Aorta (tissue), 5 donors: ENCODE measurements around the gene SHC2. TPM values are rescaled to one million over a fixed set of nuclear protein-coding genes. Genes with fewer than 3 reads are reported as not detected.

Experiments
- ATAC-seq: fragments of 200-7000 bp; cut with Tn5 transposase; one replicate; pipeline ENCODE4 v1.9.1; 2022; ENCODE audit warnings: moderate library complexity; ENCODE audit not compliant: low FRiP score
- DNase-seq, 2 donors: peaks; one replicate each; pipeline ENCODE4 v3.0.0-alpha.2; 2020
- H3K27ac ChIP-seq, 2 donors: one replicate each; pipeline ENCODE4 v1.5.1; 2013; ENCODE audit warnings: low read length in 2 of 2, mild to moderate bottlenecking in 2 of 2, moderate library complexity in 2 of 2, control low read depth in 1 of 2, inconsistent platforms in 1 of 2, low read depth in 1 of 2
- H3K27me3 ChIP-seq, 2 donors: one replicate each; pipeline ENCODE4 v1.6.1; 2013; ENCODE audit warnings: control low read depth in 1 of 2, low read length in 1 of 2, mild to moderate bottlenecking in 1 of 2, moderate library complexity in 1 of 2; ENCODE audit not compliant: insufficient read depth in 2 of 2, control insufficient read depth in 1 of 2
- H3K36me3 ChIP-seq, 2 donors: one replicate each; pipeline ENCODE4 v1.6.1; 2013; ENCODE audit warnings: control low read depth in 1 of 2, low read length in 1 of 2, mild to moderate bottlenecking in 1 of 2; ENCODE audit not compliant: insufficient read depth in 2 of 2, control insufficient read depth in 1 of 2
- H3K4me1 ChIP-seq, 2 donors: one replicate each; pipeline ENCODE4 v1.6.1; 2013; ENCODE audit warnings: low read length in 2 of 2, control low read depth in 1 of 2, mild to moderate bottlenecking in 1 of 2, moderate library complexity in 1 of 2; ENCODE audit not compliant: insufficient read depth in 2 of 2, control insufficient read depth in 1 of 2
- H3K4me3 ChIP-seq, 2 donors: one replicate each; pipeline ENCODE4 v1.5.1; 2013; ENCODE audit warnings: low read length in 2 of 2, control low read depth in 1 of 2, mild to moderate bottlenecking in 1 of 2
- H3K9me3 ChIP-seq: one replicate; pipeline ENCODE4 v1.6.1; 2013; ENCODE audit warnings: mild to moderate bottlenecking, low read length; ENCODE audit not compliant: control insufficient read depth
- WGBS, 2 donors: extraction: QIAGEN DNeasy Blood & Tissue Kit; methylation state at CpG; one replicate each; pipeline ENCODE4 v1.1.7; 2013; 5-methylcytosine and 5-hydroxymethylcytosine counted together
- intact Hi-C, 2 donors: fragments of 100-400 bp; cut with DNase I; formaldehyde crosslinking; loops; one replicate each; pipeline versions ENCODE4 v1.14.2 to v1.15.0; 2022
- polyA plus RNA-seq, 2 donors: library from polyadenylated mRNA; stranded (reverse); fragments of 200-250 nt; gene quantifications; one replicate each; pipeline ENCODE4 v1.2.3, GENCODE V29; 2013
- total RNA-seq, 2 donors: library from RNA; stranded (reverse); fragmentation: NEBNext Ultra II Directional; extraction: Animal tissue kit (Norgen Biotek cat#: 25700); gene quantifications; one replicate each; pipeline ENCODE4 v1.2.1, GENCODE V29; 2021
- donor health status: healthy with polysubstance abuse.
- donor health status: Bipolar disorder and iron deficiency.
- donor health status: DM: no; HTN: no; CAD: no.
- donor health status: DM: no; HTN: no; CAD: no.
- donor health status: DM: yes; HTN: yes; CAD: no.

Gene SHC2
- total and polyA plus RNA-seq, 4 donors = 7.3 to 31.4 (median 10.3) TPM

DNA sequence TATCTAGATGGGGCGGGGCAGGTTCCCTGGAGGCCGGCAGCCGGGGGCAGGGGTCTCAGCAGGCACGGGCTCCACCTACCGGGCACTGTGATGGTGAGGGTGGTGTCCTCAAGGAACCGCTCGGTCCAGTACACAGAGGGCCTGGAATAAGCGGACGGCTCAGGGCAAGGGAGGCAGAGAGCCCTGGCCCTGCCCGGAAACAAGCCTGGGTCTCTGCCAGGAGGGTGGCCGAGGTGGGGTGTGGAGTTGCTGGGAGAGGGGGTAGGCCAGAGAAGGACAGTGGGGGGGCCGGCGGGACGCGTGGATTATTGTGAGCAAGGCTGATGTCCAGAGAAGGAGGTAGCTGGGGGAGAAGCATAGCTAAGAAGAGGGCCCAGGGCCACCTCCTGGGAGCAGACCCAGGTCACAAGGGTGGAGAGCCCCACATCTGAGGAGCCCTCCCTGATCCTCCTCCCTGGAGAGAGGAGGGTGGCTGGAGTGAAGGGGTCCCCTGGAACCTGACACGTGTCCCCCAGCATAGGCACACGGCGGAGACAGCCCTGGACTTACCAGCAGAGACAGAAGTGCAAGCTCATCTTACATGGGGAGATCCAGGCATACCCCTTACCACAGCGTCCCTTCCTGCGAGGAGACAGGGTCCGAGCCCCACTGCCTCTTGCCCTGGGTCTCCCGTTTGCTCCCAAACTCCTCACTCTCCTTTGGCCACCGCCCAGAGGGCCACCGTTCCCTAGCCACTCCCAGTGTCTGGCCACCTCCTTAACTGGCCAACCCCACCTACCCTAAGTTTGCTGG is 87.2 kb downstream of the SHC2 start:
- H3K27ac ChIP-seq = no peak overlapping the region
- no peaks in the 10 kb centered on the region for H3K27me3 ChIP-seq
- ATAC-seq (peak; percentile 19), DNase-seq (peak in 1 of 2 donors; percentile 24)
- H3K4me1 ChIP-seq = no peaks in the 10 kb centered on the region
- 79 to 83% methylated on average over 24 of the region's 24 CpGs for WGBS, 2 donors
- no peaks in the 10 kb centered on the region for H3K36me3 ChIP-seq
- no peaks in the 10 kb centered on the region for H3K9me3 ChIP-seq
- H3K4me3 ChIP-seq = no peak overlapping the region
- intact Hi-C loops = no loop called here

GRCh38 chr19:372306-372890 is 88.4 kb downstream of the SHC2 start:
- intact Hi-C loops = no loop called here
- Histone ChIP-seq H3K27me3 (no peaks in the 10 kb centered on the region), H3K9me3 (no peaks in the 10 kb centered on the region), H3K36me3 (no peaks in the 10 kb centered on the region), H3K4me1 (no peaks in the 10 kb centered on the region), H3K27ac (no peak overlapping the region), H3K4me3 (no peak overlapping the region)
- peak in 1 of 2 donors; percentile 33 for DNase-seq
- ATAC-seq = no peak
- WGBS, 2 donors = 48 to 53% methylated on average over 14 of the region's 14 CpGs

GRCh38 chr19:371501-372168 is 89.2 kb downstream of the SHC2 start:
- DNase-seq (peak in 1 of 2 donors; percentile 17), ATAC-seq (no peak)
- Histone ChIP-seq H3K36me3 (no peaks in the 10 kb centered on the region), H3K4me3 (no peak overlapping the region), H3K27me3 (no peaks in the 10 kb centered on the region), H3K4me1 (no peaks in the 10 kb centered on the region), H3K27ac (no peak overlapping the region), H3K9me3 (no peaks in the 10 kb centered on the region)
- intact Hi-C loops = no loop called here
- 70 to 73% methylated on average over 17 of the region's 17 CpGs for WGBS, 2 donors

DNA sequence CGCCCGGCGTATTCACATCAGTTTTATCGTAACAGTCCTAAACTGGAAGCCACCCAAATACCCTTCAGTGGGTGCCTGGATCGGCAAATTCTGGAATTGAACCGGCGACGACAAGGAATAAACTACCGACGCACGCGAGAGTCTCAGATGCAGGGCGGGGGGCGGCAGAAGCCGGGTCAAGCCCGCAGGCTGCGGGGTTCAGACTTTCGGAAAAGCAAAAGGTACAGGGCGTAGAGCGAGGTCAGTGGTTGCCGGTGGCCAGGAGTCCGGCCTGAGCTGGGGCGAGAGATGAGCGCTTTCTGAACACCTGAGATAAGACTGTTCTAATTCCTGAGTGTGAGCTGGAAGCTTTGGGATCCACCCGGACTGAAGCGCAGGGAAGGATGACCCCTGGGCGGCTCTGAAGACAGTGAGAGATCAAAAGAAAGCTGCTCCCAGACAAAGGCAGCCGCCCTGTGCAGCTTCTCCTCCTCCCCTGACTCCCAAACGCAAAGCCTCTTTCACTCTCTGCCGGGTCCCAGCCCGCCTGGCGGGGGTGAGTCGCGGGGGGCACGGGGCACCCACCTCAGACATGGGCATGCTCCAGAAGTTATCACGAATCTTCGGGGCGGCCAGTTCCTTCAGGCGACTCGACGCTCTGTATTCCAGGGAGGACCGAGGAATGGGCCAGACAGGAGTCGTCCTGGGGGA is 90.0 kb downstream of the SHC2 start:
- DNase-seq (peak in 1 of 2 donors; percentile 24), ATAC-seq (no peak)
- no peak overlapping the region for H3K27ac ChIP-seq
- intact Hi-C loops = no loop called here
- no peaks in the 10 kb centered on the region for H3K9me3 ChIP-seq
- 93% methylated on average over 43 of the region's 43 CpGs for WGBS, 2 donors
- no peaks in the 10 kb centered on the region for H3K4me1 ChIP-seq
- no peak overlapping the region for H3K4me3 ChIP-seq
- H3K36me3 ChIP-seq = no peaks in the 10 kb centered on the region
- H3K27me3 ChIP-seq = no peaks in the 10 kb centered on the region

GRCh38 chr19:369876-370275 is 91.0 kb downstream of the SHC2 start:
- no peaks in the 10 kb centered on the region for H3K27me3 ChIP-seq
- DNase-seq = peak in 1 of 2 donors; percentile 30

GRCh38 chr19:369256-369655 is 91.6 kb downstream of the SHC2 start:
- Histone ChIP-seq H3K4me1 (no peaks in the 10 kb centered on the region), H3K36me3 (no peaks in the 10 kb centered on the region), H3K4me3 (no peak overlapping the region), H3K27me3 (no peaks in the 10 kb centered on the region), H3K27ac (no peak overlapping the region), H3K9me3 (no peaks in the 10 kb centered on the region)
- no peak for ATAC-seq
- peak in 1 of 2 donors; percentile 14 for DNase-seq
- intact Hi-C loops = no loop called here
- 86 to 89% methylated on average over 13 of the region's 13 CpGs for WGBS, 2 donors

More at GRCh38 chr19:369876-370275, 91.0 kb downstream of the SHC2 start:
- intact Hi-C loops = no loop called here
- Histone ChIP-seq H3K36me3 (no peaks in the 10 kb centered on the region), H3K4me3 (no peak overlapping the region), H3K27ac (no peak overlapping the region), H3K9me3 (no peaks in the 10 kb centered on the region), H3K4me1 (no peaks in the 10 kb centered on the region)
- 94 to 95% methylated on average over 14 of the region's 14 CpGs for whole genome bisulfite sequencing, 2 donors
- no peak for ATAC-seq

DNA sequence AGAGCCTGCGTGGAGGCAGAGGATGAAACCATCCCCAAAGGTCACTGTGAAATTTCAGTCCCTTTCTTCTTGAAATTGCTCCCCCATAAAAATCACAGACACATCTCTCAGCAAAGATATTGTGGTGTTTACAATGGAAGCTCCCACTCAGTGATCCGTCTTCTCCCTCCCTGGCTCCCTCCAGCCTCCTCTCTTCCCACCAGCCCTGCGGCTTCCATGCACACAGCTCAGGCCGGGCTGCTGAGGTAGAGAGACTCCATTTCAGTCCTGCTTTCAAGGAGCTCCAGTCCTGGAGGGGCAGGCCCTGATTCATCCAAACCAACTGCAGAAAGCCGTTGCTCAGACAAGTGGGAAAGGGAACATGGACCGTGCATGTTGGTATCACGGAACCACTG is 92.2 kb downstream of the SHC2 start:
- ATAC-seq = no peak
- DNase-seq = no peak
- intact Hi-C loops = no loop called here
- Histone ChIP-seq H3K36me3 (no peaks in the 10 kb centered on the region), H3K4me1 (no peaks in the 10 kb centered on the region), H3K4me3 (no peak overlapping the region), H3K27me3 (no peaks in the 10 kb centered on the region), H3K9me3 (no peaks in the 10 kb centered on the region), H3K27ac (no peak overlapping the region)
- WGBS, 2 donors = 51 to 63% methylated on average over 7 of the region's 7 CpGs

- no peaks in the 10 kb centered on the region for H3K27me3 ChIP-seq
- peak in 1 of 2 donors; percentile 26 for DNase-seq
Observed at GRCh38 chr19:367963-368629, 92.7 kb downstream of the SHC2 start.

More at GRCh38 chr19:367963-368629, 92.7 kb downstream of the SHC2 start:
- no peaks in the 10 kb centered on the region for H3K9me3 ChIP-seq
- no peak for ATAC-seq
- H3K4me1 ChIP-seq = no peaks in the 10 kb centered on the region
- intact Hi-C loops = no loop called here
- no peak overlapping the region for H3K27ac ChIP-seq
- H3K36me3 ChIP-seq = no peaks in the 10 kb centered on the region
- H3K4me3 ChIP-seq = no peak overlapping the region
- 63 to 64% methylated on average over 22 of the region's 22 CpGs for WGBS, 2 donors
